Stimulated activated CD4-positive, alpha-beta T cell treated with anti-CD3 and anti-CD28 coated beads, TNF-alpha, amount 100 ng/mL, for 24 hours (primary cell): ENCODE measurements around the gene HNRNPM.
A peak's percentile ranks its signal among the peaks of the same experiment; 100 is the strongest.
"Not testable (repeated sequence)": the region's sequence is repeated elsewhere in the genome, so short reads cannot be mapped to it uniquely, and the experiment has no call there.

Source experiments
- DNase-seq, 3 experiments: peaks; one replicate each; pipeline ENCODE4 v3.0.0-alpha.2; 2020; ENCODE audit warnings: low read depth in 3 of 3

Gene HNRNPM

DNA sequence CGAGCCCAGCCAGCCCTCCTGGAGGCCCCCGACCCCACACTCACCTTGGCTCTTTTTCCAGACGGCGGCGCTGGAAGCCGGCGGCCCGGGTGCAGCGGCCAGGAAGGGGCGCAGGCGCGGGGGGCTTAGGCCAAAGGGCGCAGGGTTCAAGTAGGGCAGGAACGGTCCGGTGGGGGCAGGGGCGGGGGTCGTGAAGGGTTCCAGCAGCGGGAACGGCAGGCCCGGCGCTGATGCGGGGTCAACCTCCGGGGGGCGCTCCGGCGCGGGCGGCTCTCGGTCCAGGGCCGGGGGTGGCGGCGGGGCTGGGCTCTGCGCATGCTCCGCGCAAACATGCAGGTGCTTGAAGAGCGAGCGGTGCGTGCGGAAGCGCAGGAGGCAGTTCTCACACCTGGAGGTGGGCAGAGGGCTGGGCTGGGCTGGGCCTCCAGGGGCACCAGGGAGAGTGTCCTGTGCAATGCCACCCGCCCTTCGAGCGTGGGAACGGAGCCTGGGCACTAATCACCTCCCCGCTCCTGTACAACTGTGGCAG, 66.9 kb downstream of the HNRNPM start:
- DNase-seq, result no peak

DNA sequence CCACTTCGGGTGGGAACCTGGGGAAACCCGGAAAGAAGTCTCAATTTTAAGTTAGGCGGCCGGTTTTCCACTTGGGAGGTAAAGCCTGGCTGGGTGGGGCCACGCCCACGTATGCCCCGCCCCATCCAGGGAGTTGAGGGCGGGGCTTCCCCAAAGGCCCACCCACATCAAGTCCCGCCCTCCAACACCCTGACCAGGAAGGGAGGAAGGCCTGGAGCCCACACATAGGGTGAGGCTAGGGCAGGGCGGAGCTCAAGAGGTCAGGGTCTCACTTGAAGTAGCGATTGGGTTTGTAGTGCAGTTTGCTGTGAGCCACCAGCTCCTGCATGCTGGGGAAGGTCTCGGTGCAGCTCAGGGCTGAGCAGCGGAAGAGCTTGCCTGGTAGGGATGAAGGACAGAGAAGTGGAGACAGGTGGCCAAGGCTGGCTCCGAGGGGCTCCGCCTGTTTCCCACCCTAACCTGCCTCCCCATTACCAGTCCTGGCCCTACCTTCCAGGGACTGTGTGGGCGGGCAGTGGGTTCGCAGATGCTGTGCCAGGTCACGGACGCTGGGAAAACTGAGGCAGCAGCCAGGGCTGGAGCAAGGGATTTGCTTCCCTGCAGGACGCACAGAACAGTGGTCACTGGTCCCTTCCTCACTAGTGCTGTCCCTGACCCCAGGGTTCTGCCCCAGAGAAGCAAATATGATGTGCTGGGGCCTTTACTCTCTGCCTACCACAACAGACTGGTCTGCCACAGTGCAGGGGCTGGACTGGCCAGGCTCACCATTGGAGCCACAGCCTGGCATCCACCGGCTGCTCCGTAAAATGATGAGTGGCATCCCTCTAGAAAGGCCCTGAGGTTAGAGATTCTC, 67.6 kb downstream of the HNRNPM start:
- no peak for DNase-seq

DNA sequence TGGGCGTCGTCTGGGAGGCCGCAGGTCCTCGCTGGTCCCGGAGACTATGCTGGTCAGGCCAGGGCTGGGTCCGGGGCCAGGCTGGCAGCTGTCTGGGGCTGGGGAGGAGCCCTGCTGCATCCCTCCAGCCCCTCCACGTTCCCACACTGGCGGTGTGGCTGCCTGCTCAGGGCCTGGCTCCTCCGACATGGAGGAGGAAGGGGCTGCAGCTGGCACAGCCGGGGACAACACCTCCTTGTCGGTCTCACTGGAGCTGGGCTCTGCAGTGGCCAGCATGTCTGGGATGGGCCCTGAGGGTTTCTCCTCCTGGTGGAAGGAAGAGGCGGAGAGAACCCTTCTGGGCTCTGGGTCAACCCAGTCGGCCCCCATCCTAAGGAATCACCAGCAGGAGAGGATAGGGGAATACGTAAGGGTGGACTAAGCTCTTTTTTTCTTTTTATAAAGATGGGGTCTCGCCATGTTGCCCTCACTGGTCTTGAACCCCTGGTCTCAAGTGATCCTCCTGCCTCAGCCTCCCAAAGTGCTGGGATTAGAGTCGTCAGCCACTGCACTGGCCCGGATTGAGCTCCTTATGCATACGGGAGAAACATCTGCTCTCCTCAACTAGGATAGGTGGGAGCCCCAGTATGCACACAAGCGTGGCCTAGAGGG, 68.4 kb downstream of the HNRNPM start:
- DNase-seq, result no peak

DNA sequence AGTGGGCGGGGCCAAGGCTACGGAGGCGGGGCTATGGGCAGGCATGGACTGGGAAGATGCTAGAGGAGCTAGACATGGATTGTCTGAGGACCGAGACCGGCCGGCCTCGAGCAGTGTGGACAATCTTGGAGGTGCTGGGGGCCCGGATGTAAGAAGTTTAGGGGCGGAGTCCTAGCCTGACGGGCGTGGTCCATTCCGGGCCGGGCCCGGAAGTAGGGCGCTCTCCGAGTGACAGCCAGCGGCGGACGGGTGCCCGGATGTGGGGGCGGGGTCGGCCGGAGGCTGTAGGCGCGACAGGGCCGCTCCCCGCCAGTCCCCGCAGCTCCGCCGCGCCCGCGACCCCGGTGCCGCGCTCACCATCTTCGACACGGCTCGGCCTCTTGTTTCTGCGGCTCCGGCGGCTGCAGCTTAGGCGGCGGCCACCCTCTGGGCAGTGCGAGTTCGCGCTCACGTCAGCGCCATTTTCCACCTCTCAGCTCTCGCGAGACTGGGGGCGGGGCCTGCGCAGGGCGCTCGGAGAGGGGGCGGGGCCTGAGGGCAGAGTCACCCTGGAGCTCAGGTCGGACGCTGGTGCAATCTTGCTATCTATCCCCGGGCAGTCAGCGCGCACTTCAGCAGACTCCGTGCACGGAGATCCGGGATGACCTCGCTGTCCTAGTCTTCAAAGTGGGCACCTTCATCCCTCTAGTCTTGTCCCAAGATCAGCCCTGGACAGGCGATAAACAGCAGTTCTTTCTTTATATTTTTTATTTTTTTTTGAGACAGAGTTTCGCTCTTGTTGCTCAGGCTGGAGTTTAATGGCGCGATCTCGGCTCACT, 69.1 kb downstream of the HNRNPM start, which contains the start of gene ZNF414:
Gene ZNF414, minus strand, starts transcription at position 481 of the 818 bp plus-strand sequence. Its CDS starts 121 bp downstream, at position 360.
- DNase-seq, result peak; percentile 95 to 96 (median 95)

DNA sequence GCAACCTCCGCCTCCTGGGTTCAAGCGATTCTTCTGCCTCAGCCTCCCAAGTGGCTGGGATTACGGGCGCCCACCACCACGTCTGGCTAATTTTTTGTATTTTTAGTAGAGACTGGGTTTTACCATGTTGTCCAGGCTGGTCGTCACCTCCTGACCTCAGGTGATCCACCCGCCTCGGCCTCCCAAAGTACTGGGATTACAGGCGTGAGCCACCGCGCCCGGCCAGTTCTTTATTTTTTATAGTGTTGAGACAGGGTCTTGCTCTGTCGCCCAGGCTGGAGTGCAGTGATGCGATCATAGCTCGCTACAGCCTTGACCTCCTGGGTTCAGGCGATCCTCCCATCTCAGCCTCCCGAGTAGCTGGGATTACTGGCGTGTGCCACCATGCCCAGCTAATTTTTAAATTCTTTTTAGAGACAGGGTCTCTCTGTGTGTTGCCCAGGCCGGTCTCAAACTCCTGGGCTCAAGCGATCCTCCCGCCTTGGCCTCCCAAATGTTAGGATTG, 69.8 kb downstream of the HNRNPM start:
- not testable (repeated sequence) for DNase-seq

DNA sequence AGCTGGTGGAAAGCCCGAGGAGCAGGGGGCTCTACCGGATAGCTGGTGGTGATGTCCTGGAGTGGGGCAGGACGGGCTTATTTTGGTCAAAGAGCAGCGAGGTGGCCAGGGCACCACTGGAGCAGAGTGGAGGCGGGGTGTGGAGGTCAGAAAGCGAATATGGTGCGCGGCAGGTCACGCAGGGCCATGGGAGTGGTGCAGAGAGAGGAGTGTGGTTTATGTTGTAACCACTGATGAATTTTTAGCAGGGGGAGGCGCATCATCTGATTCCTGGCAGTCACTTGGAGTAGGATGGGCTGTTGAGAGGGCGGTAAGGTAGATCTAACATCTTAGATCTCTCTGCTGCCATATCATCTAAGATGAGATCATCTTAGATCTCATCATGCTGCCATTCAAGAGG, 70.5 kb downstream of the HNRNPM start:
- peak in 1 of 3 experiments; percentile 39 for DNase-seq

DNA sequence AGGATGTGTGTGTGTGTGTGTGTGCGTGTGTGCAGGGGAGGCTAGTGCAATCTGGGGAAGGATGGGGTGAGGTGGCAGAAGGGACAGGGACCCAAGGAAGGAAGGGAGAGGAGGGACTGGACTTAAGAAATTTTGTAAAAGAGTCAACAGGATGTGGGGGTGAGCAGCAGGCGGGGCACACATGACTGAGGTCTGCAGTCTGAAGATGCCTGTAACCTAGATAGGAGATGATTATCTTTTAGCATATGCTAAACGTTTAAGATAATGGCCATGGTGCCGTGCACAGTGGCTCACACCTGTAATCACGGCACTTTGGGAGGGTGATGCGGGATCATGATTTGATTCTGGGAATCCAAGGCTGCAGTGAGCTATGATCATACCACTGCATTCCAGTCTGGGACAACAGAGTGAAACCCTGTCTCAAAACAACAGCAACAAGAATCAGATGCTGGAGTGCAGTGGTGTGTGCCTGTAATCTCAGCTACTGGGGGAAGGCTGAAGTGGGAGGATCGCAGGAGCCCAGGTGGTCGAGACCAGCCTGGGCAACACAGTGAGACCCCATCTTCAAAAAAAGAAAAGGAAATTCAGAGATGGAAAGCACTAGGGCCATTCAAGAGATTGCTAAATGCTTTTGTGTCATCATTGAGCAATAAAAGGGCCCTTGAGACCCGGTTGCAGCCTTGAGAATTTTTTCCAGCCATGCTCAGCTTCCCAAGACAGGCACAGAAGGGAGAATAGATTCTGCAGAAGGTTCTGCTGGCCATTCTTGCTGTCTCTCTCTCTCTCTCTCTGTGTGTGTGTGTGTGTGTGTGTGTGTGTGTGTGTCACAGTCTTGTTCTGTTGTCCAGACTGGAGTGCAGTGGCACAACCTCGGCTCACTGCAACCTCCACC, 73.0 kb downstream of the HNRNPM start:
- DNase-seq, result no peak

DNA sequence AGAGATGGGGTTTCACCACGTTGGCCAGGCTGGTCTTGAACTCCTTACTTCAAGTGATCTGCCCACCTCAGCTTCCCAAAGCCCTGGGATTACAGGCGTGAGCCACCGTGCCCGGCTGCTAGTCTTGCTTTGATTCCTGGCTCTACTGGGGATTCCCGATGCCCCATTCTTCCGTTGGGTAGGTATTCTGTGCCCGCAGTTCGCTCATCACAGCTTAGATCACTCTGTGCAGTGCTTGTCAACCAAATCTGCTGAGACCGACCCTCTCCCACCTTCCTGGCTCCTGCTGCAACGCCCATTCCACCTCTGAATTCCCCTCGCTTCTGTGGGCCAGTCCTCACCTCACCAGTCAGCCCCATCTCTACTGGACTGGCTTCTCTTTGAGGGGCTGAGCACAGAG, 73.8 kb downstream of the HNRNPM start:
- DNase-seq, result no peak

DNA sequence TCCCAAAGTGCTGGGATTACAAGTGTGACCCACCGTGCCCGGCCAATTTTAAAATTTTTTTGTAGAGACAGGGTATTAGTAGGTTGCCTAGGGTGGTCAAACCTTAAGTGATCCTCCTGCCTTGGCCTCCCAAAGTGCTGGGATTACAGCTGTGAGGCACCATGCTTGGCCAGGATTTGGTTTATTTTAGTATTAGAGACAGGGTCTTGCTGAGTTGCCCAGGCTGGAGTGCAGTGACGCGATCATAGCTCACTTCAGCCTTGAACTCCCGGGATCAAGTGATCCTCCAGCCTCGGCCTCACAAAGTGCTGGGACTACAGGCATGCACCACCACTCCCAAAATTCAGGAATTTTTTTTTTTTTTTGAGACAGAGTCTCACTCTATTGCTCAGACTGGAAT, 74.6 kb downstream of the HNRNPM start:
- no peak for DNase-seq

DNA sequence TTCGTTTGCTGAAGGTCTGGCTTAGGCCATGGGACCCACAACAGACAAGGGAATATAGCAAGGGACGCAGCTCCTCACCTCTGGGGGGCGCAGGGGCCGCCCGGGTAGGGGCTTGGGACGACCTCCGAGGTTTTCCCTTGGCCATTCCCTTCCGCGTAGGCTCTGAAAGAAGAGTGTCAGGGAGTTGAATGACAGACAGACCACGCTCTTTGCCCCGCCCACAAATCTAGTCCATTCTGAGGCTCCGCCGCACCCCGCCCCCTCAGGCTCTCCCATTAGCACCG, 80.6 kb downstream of the HNRNPM start:
- no peak for DNase-seq

DNA sequence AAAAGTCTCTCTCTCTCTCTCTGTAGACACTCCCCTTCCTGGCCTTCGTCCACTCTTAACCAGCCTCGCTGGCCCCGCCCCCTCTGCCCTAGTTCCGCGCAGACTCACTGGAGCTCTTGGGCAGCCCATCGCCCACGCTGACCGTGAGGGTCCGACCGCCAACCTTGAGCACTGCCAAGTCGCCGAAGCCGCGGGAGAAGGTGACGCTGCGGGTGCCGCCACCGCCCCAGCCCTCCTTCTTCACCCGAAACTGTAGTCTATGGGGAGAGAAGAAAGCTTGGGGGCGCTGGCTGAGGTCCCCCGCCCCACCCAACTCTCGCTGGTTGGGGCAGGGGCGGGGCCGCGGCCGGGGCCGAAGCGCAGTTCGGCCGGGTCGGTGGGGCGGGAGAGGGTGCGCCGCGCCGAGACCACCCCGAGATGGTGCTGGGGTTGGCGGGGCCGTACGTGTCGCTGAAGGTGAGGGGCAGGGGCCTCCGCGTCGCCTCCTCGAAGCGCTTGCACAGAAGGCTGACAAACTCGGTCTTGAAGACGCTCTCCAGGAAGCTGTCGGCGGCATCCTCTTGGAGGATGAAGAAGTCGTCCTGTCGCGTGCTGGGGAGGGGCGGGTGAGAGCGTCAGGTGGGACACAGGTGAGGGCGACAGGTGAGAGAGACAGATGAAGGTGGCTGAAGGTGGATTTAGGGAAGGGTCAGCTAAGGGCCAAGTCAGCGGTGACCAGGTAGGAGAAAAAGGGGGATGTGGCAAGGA, 81.7 kb downstream of the HNRNPM start:
- no peak for DNase-seq

DNA sequence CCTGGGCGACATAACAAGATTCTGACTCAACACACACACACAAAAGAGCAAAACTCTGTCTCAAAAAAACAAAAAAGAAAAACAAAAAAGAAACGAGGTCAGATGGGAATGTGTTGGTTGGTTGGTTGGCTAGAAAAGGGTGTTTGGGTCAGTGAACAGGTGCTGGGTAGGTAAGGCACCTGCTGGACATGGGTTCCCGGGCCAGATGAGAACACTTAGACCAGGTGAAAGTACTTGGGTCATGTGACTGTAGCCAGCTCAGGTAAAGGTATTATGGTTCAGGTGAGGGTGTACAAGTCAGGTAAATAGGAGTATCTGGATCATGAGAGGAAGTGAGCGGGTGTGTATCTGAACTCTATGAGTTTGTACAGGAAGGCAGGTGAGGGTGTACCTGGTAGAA, 83.7 kb downstream of the HNRNPM start:
- DNase-seq, result no peak

DNA sequence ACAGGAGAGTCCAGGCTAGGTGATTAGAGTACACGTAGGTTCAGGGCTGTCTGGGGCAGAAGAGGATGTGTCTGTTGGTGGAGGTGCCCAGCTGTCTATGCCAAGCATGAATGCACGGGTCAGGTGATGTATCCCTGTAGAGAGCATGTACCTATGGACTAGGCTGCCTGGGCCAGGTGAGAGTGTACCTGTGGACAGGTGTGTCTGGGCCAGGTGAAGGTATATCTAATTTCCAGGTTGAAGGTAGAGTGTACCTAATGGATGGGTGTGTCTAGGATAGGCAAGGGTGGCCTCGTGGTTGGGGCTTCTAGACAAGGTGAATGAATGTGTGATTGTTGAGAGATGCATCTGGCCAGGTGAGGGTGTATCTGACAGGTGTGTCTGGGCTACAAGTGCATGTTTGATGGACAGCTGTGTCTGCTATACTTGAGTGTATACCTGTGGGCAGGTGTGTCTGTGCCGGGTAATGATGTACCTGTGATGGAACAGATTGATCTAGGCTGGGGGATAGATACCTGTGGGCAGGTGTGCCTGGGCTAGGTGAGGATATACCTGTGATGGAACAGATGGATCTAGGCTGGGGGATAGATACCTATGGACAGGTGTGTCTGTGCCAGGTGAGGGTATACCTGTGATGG, 84.7 kb downstream of the HNRNPM start:
- no peak for DNase-seq

DNA sequence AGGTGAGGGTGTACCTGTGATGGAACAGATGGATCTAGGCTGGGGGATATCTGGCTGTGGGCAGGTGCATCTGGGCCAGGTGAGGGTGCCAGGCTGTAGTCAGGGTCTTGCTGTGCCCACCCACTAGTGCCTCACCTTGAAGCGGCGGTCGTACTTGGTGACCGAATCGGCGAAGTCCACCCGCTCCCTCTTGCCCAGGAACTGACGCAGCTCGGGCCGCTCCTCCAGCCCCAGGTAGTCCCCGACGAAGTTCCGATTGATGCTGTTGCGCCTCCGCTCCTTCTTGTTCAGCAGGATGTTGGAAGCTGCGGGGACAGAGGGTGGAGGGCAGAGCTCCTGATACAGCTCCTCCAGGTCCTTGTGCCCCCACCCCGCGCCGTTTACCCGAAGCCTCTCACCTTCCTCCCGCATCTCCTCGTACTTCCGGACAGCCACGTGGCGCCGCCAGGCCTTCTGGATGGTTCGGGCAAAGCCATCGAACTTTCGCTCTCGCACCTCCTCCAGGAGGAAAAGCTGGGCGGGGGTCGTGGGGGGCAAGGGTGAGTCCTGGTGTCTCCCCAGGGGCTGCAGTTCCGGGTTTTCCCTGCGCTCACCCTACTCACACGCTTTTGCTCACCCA, 85.4 kb downstream of the HNRNPM start:
- DNase-seq, result no peak

DNA sequence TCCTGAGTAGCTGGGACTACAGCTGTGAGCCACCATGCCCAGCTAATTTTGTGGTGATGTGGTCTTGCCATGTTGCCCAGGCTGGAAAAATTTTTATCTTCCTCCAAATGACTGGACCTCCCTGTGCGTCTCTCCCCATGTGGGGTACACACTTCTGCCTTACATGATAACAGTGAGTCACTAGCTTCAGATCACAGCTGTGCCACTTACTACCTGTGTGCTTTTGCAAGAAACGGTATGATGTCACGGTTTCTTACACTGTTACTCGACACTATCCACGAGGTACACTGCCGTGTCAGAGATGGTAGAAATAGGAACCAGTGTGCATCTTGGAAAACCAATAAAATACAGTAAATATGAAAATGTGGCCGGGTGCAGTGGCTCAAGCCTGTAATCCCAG, 86.7 kb downstream of the HNRNPM start:
- no peak for DNase-seq

DNA sequence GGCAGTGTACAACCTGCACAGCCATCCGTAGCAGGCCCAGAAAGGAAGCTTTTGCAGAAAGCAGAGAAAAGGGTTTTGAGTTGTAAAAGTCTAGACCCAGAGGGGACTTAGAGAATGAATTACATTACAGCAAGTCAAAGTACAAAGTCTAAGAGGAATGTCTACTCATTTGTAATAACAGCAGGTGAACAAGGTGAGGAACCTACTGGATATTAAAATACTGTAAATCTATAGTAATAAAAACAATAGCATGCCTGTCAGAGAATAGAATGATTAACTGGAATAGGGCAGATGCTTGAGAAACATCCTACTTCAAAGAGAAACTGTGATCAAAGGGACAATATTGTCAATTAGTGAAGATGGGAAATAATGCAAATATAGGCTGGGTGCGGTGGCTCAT, 87.5 kb downstream of the HNRNPM start:
- DNase-seq, result no peak

DNA sequence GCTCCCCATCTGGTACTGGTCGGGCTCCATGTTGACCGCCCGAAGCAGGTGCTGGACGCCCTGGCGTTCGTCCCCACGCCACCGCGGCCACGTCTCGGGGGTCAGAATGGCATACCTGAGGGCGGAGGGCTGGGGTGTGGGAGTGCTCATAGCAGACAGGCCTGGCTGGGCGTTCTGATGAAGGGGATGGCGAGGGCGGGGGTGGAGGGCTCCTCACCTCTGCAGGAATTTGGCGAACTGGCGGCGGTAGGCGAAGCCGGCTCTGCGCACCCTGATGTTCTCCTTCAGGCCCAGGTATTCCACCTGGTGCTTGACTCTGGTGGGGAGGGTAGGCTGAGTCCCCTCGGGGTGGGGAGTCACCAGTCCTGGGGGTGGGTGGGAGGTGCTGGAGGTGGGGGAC, 91.5 kb downstream of the HNRNPM start:
- DNase-seq, result no peak

DNA sequence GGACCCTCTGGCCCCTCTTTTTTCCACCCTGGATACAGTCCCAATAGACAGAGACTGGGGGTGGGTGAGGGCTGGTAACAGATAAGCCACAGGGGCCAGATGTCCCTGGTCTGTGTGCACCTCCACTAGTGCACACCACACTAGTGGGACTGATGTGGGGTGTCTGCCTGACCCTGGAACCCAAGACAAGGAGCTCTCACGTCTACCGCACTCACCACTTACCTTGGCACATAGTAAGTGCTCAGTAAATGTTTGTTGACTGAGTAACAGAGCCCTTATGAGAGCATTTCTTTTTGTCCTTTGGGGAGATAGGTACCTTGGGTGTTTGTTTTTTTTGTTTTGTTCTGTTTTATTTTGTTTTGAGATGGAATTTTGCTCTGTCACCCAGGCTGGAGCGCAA, 92.3 kb downstream of the HNRNPM start:
- no peak for DNase-seq
